OCI-LY7 (cell line): Measurements from ENCODE around the gene DAPK3.

Experiments
- EZH2phosphoT487 ChIP-seq: fragments of 200-600 bp; sonication (generic); IDR thresholded peaks from 2 replicates; pipeline ENCODE4 v1.6.1; 2018; ENCODE audit warnings: low read depth, borderline replicate concordance, mild to moderate bottlenecking, mixed run types, antibody characterized with exemption, low read length, moderate library complexity, mixed read lengths
- TF ChIP-seq, protein P1 (sequence below): fragments of 200-600 bp; sonication (generic); conservative IDR thresholded peaks from 2 replicates; pipeline ENCODE4 v1.5.1; 2014; ENCODE audit warnings: mild to moderate bottlenecking, antibody characterized with exemption, low read length, moderate library complexity, mixed read lengths

GRCh38 chr19:3984908-3985642, 14.2 kb upstream of the DAPK3 start, which contains the start of gene EEF2:
- TF ChIP-seq, protein P1, sequence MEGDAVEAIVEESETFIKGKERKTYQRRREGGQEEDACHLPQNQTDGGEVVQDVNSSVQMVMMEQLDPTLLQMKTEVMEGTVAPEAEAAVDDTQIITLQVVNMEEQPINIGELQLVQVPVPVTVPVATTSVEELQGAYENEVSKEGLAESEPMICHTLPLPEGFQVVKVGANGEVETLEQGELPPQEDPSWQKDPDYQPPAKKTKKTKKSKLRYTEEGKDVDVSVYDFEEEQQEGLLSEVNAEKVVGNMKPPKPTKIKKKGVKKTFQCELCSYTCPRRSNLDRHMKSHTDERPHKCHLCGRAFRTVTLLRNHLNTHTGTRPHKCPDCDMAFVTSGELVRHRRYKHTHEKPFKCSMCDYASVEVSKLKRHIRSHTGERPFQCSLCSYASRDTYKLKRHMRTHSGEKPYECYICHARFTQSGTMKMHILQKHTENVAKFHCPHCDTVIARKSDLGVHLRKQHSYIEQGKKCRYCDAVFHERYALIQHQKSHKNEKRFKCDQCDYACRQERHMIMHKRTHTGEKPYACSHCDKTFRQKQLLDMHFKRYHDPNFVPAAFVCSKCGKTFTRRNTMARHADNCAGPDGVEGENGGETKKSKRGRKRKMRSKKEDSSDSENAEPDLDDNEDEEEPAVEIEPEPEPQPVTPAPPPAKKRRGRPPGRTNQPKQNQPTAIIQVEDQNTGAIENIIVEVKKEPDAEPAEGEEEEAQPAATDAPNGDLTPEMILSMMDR = no peak
- TF ChIP-seq EZH2phosphoT487 = no peak
